HK-2 (cell line): ENCODE measurements around the gene KIF16B.

Experiments
- DNase-seq: peaks from one replicate; pipeline ENCODE4 v3.0.0-alpha.2; 2018; ENCODE audit not compliant: unreplicated experiment

The KIF16B gene

DNA sequence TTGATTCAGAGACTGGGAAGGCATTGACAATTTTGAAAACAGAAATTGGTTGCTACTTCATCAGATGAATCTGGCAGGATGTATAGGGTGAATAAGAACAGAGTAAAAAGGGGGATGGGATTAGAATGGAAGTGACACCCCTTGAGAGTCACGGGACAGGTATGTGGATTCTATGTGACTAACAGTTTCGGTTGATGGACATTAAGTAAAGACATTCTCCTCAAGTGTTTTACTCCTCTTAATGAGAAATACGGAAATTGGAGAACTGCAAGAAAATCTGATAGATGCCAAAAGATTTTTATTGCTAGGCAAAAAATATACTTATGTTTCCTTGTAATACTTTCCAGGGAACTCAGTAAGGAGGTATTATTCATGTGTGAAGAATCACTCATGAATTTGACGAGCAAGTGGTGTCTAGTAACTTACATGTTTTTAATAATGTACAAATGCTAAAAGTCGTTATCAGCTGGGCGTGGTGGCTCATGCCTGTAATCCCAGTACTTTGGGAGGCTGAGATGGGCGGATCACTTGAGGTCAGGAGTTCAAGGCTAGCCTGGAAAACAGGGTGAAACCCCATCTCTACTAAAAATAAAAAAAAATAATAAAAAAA is 135.8 kb downstream of the KIF16B start:
- no peak for DNase-seq

DNA sequence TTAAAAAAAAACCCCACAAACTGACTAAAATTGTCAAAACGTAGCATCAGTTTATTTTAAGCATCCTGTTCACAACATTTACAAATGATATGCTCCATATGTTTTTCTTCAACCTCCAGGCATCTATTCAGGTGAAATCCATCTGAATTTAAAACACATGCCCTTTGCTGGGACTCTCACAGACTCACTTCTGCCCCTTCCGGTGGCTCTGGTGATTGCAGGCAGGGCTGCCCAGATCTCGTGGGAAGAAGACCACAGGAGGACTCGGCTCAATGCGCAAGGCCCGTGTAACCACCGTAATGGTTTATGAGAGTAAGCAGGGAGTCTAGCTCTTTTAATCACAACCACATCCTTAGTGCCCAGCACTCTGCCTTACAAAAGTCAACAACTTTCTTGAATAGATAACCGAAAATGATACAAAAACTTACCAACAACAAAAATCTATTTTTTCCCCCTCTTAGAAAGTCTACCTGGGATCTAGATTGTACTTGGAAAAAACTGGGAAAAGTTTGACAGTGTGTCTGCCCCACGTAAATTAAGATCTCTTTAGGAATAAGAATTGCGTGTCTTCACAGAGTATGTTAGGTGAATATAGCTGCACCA is 139.1 kb downstream of the KIF16B start:
- DNase-seq: peak; percentile 45

DNA sequence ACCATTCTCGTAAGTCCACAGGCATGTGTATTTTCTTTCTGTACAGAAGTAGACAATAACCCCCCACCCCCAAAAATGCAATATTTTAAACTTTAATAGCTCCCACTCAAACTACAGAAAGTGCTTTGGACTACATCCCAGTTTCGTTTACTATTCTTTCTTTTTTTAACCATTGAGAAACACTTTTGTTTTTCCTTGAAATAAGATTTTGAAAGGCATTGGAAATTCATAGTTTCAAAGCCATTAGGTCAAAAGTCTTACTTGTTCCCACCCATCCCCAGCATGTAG is 140.0 kb downstream of the KIF16B start:
- no peak for DNase-seq

DNA sequence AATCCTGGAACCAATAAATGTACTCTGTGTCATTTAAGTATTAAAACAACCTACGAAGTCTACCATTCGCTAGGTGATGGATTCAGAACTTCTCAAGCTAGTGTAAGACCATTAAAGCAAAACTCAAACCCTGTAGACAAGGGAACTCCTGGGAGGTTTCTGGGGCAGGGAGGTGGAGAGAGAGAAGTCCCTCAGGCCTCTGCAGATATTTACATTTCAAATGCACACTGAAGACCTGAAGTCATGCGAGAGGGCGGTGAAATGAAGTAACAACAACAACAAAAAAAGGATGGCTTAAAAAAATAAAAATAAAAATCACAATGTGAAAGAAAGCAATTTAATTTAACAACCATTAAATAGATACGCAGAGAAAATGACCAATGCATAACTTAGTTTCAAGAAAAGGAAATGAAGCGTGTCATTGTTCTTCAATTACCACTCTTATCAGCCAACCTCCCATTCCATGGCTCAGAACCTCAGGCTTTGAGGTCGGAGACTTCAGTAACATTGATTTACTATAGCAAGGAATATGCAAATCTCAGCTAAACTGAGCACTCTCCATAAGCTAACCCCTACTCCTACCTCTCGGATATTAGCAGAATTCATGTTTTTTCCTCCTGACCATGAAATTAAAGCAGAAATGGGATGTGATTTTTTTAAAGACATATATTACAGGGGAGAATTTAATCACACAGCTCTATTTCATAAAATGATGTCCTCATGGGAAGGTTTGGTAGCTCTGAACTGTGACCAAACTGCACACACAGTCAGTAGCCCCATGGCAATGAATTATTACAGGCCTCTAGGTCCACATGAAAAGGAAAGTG is 140.6 kb downstream of the KIF16B start:
- DNase-seq: no peak

DNA sequence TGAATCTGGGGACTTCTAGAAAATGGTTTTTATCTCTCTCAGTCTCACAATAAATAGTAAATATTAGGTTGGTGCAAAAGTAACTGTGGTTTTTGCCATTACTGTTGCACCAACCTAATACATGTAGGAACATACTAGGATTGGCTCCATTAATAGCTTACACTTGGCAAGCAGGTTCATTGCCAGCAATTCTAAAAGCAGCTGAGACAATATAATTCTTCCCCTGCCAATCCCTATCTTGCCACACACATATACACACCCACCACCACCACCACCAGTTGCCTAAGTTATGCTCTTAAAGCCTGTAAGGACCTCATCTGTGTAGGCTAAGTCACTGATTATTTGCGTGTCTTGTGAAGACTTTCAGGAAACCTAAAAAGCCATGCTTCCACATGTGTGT is 145.1 kb downstream of the KIF16B start:
- no peak for DNase-seq

DNA sequence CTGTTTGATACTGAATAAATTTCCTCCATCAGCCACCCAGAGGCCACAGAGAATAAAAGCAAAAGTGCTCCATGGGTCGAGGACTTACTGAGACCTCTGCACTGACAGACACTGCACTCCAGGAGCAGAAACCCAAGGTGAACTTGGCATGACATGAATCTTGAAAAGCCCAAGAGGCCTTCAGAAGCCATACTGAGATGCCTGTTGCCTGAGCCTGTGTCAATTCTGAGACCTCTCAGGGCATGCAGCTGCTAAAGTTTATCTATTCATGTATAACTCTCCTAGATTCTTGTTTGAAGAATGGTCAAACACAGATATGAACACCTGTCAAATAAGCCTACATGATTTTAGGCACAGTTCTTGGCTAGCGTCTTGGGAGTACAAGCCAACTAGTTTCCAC is 145.7 kb downstream of the KIF16B start:
- DNase-seq: no peak

DNA sequence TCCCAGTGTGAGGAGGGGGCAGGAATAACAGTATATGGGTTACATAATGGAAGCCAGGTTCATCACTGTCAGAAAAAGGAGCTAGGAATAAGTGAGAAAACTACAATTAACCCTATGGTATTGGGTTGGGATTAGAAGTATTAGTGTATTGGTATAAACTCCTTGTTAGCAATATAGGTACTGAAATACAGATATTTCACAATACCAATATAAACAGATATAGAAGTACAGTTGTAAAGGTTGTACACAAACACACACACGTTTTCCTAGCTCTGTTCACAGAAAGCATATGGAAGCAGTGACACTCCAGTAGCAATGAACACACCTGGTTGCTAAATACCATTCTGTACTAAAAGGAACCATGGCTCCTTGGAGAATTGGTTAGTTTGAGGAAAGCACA is 148.5 kb downstream of the KIF16B start:
- no peak for DNase-seq

DNA sequence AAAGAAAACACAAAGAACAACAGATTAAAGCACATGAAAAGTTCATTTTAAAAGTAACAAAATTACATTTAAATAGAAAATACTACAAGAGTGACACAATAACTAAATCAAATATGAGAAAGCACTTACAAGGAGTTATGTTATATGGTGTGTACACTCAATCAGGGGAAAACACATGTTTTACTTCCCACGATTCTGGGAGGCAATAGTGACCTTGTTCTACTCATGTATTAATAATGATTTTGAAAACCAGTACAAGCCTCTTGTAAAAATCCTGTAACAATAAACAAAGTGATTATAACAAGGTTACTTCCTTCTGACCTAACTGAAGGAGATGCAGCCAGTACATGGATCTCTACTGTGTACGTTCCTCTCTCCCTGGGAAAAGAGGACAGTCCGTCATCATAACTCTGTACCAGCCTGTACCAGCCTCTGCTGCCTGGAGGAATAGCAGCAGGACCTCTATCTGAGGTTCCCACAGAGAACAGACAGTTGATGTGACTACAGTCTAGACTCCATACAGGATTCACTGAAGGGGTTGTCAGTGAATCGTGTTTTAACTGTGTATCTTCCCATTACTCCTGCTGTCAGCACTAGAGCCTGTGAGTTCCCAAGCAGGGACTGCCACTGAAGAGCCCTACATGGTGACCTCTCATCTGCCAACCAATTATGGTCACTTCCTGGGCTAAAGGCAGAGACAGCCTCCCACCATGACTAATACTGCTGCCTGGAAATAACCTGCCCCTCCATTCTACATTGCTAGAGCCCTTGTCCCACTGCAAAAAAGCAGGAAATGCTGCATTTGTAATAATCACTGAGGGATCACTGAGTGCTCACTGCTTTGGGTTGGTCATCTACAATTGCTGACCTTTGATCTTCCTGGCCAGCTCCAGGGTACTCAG is 149.7 kb downstream of the KIF16B start:
- peak; percentile 55 for DNase-seq

DNA sequence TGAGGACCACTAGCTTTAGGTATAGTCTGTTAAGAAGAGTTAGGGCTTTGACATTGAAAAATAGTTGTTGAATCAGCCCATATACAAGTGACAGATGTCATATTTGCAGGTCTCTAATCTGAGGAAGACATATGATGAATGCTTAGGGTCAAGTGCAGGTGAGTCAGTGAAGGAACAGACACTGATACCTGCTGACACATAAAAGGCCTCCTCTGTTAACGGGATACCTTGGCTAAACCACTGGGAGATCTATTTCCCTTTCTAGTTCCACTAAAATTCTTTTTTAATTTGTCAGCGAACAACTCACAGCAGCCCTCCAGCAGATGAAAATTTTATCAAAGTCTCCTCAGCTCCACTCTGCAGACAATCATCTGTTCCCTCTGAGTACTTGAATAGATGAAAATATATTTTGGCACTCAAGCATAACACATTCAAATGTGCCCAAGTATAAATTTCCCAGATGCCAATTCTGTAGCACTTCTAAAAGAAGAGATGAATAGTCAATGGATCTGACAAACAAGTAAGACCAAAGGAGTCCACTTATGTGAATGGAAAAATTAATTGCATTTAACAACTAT is 154.0 kb downstream of the KIF16B start:
- no peak for DNase-seq

DNA sequence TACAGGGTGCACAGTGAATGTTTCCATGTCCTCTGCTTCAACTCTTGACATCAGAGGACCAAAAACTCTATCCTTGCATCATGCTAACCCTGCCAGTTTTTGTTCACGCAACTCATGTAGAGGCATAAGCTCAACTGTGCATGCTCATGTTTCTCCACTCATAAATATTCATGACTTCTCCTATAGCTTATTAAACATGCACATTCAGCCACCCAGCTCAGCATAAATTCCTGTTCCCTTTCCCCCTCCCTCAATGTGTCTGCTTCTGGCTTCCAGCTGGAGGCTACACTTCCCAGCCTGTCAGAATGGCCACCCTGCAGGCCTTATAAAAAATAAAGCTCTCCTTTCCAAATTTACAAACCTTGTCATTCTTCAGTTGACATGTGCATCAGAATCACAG is 154.6 kb downstream of the KIF16B start:
- DNase-seq: no peak

DNA sequence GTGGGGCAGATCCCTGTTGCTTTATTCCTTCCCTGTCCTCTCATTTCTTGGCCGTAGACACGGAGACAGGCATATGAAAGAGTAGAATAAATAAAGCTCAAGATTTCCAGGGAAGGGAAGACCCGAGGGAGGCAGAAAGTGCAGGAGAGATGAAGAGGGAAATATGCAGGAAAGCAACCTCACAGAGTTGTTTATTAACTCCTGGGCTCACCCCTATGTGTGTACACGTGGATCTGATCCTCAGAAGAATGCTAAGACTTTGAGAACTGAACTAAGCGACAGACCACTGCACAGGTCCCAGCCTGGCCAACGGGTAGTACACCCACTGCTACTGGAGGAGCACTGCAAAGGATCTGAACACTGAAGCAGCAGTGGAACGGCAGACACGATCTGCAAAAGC is 156.2 kb downstream of the KIF16B start:
- DNase-seq: peak; percentile 33

DNA sequence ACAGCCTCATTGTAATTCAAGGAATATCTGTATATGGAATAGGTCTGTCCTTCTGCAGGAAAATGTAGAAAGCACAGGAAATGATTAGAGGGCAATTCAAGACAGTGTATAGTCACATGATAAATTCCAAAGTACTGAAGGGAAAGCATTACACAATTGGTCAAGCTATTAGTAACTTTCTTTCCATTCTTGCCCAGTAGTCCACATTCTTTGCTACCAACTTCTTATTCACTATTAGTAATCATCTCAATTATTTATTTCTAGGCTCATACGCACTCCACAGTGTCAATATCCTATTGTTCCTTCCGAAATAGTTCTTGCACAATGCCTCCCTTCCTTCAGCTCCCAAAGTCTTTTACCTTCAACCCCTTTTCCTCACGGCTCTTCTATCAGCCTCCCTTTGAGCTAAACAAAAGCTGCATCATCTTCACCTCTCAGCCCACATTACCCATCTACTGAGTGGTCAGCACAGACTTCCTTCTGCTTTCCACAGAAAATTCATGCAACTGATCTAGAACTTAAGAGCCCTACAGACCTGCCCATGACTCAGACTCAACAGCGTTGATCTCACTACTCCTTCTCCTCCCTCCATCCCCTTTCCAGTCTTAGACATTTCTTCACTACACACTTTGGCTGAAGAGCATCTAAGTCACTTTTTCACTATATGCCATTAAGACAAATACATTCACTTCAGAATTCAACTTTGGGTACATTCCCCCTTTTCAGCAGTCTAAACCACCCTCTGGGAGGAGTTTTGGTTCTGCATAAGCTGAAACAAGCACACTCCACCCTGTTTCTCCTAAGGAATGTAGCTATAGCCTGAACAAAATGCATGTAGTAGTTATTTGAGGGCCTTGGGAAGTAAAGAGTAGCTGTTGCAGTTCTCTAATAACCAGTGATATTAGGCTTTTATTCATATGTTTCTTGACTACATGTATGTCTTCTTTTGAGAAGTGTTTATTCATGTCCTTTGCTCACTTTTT is 157.9 kb downstream of the KIF16B start:
- no peak for DNase-seq

DNA sequence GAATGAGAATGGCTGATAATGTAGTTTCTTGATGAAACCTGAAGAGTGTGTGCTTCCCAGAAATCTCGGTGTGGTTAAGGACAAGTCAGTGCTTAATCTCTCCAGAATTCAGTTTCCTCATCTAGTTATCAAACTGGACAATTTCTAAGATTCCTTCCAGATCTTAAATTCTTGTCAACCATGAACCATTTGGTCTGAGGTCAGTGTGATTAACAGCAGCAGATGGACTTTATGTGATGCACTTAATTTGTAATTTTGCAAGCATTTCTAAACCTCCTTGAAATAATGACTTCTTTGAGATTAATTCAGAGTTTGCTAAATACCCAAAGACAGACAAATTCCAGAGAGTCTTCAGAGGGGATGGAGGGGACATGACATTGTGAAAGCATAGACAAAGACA is 160.3 kb downstream of the KIF16B start:
- no peak for DNase-seq

DNA sequence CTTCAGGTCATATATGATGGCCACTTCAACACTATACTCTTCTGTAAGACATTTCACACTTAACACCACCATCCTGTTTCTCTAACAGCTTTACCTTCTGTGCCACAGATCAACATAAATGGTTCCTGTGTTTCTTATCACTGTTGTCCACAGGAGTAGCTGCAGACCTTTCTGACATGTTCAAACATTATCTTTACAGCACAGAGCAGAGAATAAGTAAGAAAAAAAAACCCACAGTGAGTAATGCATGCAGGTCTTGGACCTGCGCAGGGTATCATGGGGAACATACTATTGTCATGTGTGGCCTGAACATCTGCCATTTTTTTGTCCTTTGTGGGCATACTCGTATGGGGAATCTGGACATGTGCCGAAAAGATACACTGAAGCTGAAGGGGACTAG is 161.9 kb downstream of the KIF16B start:
- no peak for DNase-seq

DNA sequence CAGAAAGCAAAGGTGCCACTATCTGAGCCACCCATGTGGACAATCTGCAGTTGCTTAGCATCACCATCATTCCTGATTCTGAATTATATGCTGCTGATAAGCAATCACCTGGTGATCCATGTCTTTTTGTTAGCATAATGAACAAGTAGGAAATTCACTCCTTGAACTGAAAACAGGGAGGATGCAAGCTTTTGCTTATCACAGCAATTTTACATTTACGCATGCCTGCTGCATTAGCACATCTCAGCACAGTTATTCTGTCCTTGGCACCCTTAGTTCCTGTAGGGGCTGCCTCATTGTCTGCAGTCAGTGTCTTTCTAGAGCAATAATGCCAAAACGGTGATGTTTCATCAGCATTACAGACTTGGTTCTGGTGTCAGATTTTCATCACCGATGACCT is 162.6 kb downstream of the KIF16B start:
- no peak for DNase-seq

DNA sequence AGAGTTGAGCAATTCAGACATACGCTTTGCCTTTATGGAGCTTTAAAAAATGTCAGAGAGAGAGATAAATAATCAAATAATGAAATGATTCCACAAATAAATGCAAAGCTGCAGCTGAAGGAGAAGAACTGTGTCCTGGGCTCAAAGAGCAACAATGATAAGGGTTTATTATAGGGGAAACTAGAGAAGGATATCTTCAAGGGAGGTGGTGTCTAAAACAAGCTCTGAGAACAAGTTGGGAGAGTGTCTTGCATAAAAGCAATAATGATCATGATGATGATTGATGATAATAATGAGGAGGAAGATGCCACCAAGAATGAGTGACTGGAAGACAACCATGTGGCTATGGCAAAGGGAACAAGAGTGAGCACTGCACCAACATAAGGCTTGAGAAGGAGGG is 164.3 kb downstream of the KIF16B start:
- no peak for DNase-seq

DNA sequence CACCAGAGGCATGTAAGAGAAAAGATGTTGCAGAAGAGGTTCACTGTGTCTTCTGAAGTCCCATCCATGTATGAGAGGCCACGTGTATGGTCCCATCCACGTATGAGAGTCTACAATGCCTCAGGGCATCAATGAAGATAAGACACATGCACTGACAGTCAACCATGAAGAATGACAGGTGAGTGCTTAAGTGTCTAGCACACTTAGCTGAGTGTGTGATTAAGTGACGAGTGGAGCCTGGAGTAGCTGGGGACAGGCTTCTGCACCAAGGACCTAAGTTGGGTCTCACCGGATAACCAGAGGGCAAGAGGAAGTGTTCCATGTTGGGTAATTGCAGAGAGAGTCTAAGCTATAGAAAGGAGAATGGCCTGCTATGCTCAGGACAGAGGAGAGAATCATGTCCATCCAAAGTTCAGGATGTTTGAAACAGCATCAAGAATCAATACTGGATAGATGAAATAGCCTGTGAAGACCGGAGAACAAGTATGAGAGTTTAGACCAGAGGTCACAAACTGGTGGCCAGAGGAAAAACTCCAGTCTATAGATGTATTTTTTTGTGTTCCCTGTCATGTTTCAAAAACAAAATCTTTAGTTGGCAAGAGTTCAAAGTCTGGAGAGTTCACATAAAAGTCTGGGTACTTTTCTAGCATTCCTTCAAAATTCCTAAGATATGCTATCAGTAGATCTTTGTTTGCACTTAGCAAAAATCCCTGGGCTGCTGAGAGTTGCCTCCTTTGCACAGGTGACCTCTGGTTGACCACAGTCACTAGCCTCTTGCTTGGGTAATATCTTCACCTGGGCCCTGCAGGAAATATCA is 165.8 kb downstream of the KIF16B start:
- no peak for DNase-seq

DNA sequence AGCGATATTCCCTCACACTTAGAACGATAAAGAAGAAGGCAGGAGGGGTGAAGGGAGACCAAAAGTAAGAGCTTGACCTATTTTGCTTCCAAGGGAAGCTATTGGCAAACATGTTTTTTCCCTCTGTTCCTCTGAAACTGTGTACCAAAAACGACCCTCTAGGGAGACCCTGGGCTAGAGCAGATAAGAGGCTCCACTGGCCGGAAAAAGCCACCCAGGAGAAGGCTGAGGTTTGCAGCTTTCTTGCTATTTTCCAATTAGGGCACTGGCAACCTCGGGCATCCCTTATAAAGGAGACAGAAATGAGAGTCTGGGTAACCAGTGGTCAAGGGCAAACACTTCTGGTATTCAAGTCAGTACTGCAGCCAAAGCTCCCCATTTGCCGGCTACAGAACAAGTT is 168.0 kb downstream of the KIF16B start:
- DNase-seq: no peak

DNA sequence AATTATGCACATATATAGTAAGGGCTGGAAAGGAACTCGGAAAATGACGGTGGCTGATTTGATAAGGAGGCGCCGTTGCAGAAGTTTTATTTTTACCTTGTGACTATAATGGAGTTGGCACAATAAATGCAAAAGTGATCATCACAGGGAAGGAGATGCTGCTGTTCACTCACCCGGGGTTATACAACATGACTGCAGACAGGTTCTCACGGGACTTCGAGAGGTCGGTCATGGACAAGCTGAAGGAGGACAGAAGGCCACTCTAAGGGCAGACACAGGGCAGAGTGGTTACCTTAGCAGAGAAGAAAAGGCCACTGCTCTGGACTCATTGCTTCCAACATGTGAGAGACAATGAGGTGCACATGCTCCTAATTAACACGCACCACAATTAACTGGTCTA is 168.6 kb downstream of the KIF16B start:
- DNase-seq: no peak

DNA sequence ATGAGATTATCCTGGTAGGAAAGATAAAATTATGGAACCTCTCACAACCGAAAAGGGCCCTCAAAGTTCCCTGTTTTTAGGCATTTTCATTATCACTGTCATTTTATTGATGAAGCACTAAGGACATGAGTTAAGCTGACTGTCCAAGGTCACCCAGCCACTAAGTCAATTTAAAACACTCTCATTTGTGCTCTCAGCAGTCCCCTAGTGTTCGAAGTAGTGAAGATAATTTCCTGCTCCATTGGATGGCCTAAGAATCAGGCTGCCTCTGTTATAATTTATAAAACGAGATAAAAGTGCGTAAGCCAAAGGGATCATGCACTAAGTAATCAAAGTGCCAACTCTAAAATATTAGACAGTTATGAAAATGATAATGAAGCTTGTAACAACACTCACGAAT is 169.1 kb downstream of the KIF16B start:
- DNase-seq: no peak
